NCI-H2227 (cell line): ENCODE measurements around the gene DBF4.

Experiments used
- DNase-seq: peaks from one replicate; lab custom pipeline; 2025; ENCODE audit not compliant: unreplicated experiment; lab: John Stamatoyannopoulos, UW

The DBF4 gene

GRCh38 chr7:87948371-87948770 is 72.1 kb downstream of the DBF4 start:
- DNase-seq: no peak
